SK-N-MC (cell line): Measurements from ENCODE around the gene PLA2G4E.

Experiments used
- EZH2 ChIP-seq: fragments of 200-600 bp; sonication (generic); IDR thresholded peaks from one replicate; pipeline ENCODE4 v1.6.1; 2017; ENCODE audit warnings: antibody characterized with exemption
- FOXP2 ChIP-seq: optimal IDR thresholded peaks from 2 replicates; pipeline ENCODE3; 2011; ENCODE audit warnings: mild to moderate bottlenecking, moderate library complexity; ENCODE audit not compliant: insufficient read depth; ENCODE audit errors: extremely low read length, control extremely low read depth
- POLR2AphosphoS5 ChIP-seq: IDR thresholded peaks from 2 replicates; pipeline ENCODE4 v1.6.1; 2012; ENCODE audit warnings: mild to moderate bottlenecking, low read depth, low read length, borderline replicate concordance

- TF ChIP-seq POLR2AphosphoS5 = no peak
- no peak for TF ChIP-seq EZH2
- TF ChIP-seq FOXP2 = no peak
These were observed 23.8 kb downstream of the PLA2G4E start for GRCh38 chr15:41996921-41997592.
